Measurements from ENCODE around the gene LRRC4.

DNA sequence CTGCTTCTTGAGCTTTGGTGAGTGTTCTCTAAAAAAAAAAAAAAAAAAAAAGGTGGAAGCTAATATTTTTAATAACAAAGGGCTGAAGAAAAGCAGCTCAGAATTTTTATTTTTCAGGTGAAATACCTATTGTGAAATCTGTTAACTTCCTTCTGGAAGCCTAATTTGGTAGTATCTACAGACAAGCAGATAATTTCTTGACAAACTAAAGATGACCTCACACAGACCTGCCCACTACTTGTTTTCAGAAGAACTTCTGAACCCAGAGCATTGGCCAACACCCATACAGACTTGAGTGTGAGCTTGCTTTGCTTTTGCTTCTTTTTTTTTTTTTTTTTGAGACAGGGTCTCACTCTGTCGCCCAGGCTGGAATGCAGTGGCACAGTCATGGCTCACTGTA lies 31.2 kb downstream of the LRRC4 start:
- TF ChIP-seq, protein P1, sequence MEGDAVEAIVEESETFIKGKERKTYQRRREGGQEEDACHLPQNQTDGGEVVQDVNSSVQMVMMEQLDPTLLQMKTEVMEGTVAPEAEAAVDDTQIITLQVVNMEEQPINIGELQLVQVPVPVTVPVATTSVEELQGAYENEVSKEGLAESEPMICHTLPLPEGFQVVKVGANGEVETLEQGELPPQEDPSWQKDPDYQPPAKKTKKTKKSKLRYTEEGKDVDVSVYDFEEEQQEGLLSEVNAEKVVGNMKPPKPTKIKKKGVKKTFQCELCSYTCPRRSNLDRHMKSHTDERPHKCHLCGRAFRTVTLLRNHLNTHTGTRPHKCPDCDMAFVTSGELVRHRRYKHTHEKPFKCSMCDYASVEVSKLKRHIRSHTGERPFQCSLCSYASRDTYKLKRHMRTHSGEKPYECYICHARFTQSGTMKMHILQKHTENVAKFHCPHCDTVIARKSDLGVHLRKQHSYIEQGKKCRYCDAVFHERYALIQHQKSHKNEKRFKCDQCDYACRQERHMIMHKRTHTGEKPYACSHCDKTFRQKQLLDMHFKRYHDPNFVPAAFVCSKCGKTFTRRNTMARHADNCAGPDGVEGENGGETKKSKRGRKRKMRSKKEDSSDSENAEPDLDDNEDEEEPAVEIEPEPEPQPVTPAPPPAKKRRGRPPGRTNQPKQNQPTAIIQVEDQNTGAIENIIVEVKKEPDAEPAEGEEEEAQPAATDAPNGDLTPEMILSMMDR (IDR thresholded peaks at IDR 0.05), result no peak
- TF ChIP-seq POLR2AphosphoS5 (IDR thresholded peaks at IDR 0.05), result no peak
- TF ChIP-seq POLR2A (IDR thresholded peaks at IDR 0.05), result no peak

Data from sigmoid colon (tissue), 4 donors.